ENCODE data around the gene CHSY1.

Gene CHSY1

DNA sequence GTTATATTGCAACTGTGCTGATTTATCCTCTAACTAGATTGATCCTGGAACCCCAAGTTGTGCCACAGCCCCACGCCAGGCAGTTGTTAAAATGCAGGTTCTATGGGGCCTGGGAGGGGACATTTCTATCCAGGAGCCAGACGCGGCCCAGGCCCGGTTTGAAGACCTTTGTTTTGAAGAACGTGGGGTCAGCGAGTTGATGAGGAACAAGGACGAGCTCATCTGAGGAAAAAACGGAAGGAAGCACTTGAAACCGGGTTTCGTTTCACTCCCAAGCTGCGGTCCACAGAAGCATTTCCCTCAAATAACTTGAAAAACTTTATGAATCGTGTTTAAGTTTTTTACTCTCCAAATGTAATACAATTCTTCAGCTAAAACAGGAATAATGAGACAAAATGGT is 76.4 kb downstream of the CHSY1 start:
- H3K9me3 ChIP-seq (ENCODE audit: insufficient read depth, low read length): no peaks in the 10 kb centered on the region
- H3K4me1 ChIP-seq (ENCODE audit: low read length): peaks cover 5% of the 10 kb centered on the region; the same call in 1 of the 2 replicates
- peaks cover 5% of the 10 kb centered on the region; the same call in 1 of the 2 replicates for H4K20me1 ChIP-seq (ENCODE audit: insufficient read depth, low read length)
- no peaks in the 10 kb centered on the region for H3K27me3 ChIP-seq (ENCODE audit: low read depth, low read length)
- no peak overlapping the region for H3K4me2 ChIP-seq (ENCODE audit: low read length)
- H3K4me3 ChIP-seq (ENCODE audit: low read length): no peak overlapping the region
- H3K27ac ChIP-seq (ENCODE audit: low read length): no peak overlapping the region
- no peak overlapping the region for H3K9ac ChIP-seq (ENCODE audit: low read length)
- H3K36me3 ChIP-seq (replicated peaks; ENCODE audit: low read depth, low read length): peaks cover 9% of the 10 kb centered on the region
- H3K79me2 ChIP-seq (ENCODE audit: low read length): no peaks in the 10 kb centered on the region
- H2AFZ ChIP-seq (ENCODE audit: low read depth, low read length): no peak overlapping the region
- TF ChIP-seq, protein P1, sequence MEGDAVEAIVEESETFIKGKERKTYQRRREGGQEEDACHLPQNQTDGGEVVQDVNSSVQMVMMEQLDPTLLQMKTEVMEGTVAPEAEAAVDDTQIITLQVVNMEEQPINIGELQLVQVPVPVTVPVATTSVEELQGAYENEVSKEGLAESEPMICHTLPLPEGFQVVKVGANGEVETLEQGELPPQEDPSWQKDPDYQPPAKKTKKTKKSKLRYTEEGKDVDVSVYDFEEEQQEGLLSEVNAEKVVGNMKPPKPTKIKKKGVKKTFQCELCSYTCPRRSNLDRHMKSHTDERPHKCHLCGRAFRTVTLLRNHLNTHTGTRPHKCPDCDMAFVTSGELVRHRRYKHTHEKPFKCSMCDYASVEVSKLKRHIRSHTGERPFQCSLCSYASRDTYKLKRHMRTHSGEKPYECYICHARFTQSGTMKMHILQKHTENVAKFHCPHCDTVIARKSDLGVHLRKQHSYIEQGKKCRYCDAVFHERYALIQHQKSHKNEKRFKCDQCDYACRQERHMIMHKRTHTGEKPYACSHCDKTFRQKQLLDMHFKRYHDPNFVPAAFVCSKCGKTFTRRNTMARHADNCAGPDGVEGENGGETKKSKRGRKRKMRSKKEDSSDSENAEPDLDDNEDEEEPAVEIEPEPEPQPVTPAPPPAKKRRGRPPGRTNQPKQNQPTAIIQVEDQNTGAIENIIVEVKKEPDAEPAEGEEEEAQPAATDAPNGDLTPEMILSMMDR (IDR thresholded peaks at IDR 0.05; ENCODE audit: low read depth, low read length): no peak
- no peak for TF ChIP-seq EZH2phosphoT487 (IDR thresholded peaks at IDR 0.05; ENCODE audit: low read depth)

- Histone ChIP-seq H3K4me3 (ENCODE audit: low read length) (no peak overlapping the region), H3K9me3 (ENCODE audit: insufficient read depth, low read length) (no peaks in the 10 kb centered on the region), H3K9ac (ENCODE audit: low read length) (no peak overlapping the region), H3K4me1 (ENCODE audit: low read length) (peaks cover 5% of the 10 kb centered on the region; the same call in 1 of the 2 replicates), H3K4me2 (ENCODE audit: low read length) (no peak overlapping the region), H3K27ac (ENCODE audit: low read length) (no peak overlapping the region), H4K20me1 (ENCODE audit: insufficient read depth, low read length) (0 out of 2 replicates have a peak, but pooled peaks cover 5% of the 10 kb centered on the region), H2AFZ (ENCODE audit: low read depth, low read length) (no peak overlapping the region), H3K36me3 (replicated peaks; ENCODE audit: low read depth, low read length) (peaks cover 9% of the 10 kb centered on the region), H3K79me2 (ENCODE audit: low read length) (no peaks in the 10 kb centered on the region), H3K27me3 (ENCODE audit: low read depth, low read length) (no peaks in the 10 kb centered on the region)
- TF ChIP-seq, protein P1 (IDR thresholded peaks at IDR 0.05; ENCODE audit: low read depth, low read length): no peak
- no peak for TF ChIP-seq EZH2phosphoT487 (IDR thresholded peaks at IDR 0.05; ENCODE audit: low read depth)
These were observed 77.5 kb downstream of the CHSY1 start for GRCh38 chr15:101174152-101174920.

DNA sequence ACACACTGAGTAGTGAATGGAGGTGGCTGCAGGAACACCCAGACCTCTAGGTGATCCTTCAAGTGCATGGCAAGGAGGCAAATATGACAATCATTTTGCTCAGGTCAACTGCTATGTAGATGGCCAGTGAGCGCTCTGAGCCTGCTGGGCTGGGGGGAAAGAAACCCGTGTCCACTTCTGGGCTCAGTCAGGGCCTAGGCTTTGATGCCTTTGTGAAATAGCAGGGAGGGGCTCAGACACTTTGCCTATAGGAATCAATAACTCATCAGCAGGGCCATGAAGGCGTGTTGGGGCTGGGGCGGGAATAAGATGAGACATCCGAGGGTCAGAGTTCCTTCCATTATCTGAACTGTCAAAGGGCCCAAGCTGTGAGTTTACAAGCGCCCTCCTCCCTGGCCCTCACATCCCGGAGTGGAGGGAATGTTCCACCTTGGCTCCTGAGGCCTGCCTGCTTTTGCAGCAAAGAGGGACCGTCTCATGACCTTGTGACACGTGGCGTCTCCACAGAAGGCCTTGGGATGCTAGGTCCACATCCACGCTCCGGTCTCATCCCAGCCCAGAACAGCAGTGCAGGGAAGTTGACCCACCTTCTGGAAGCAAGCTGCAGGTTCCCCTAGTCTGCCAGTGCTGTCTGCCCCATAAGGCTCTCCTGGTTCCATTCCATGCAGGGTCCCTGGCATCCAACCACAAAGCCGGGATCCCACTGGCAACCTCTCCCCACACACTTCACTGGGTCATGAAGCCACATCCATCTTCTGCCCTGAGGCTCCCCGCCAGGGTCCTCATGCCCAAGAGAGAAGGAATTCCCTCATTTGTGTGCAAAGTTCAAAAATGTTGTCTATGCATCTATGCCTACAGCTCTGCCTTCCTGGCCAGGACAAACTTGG is 78.4 kb downstream of the CHSY1 start:
- H3K4me3 ChIP-seq (ENCODE audit: low read length): no peak overlapping the region
- no peaks in the 10 kb centered on the region for H3K27me3 ChIP-seq (ENCODE audit: low read depth, low read length)
- H3K36me3 ChIP-seq (replicated peaks; ENCODE audit: low read depth, low read length): peaks cover 9% of the 10 kb centered on the region
- H3K27ac ChIP-seq (ENCODE audit: low read length): no peak overlapping the region
- H3K4me1 ChIP-seq (ENCODE audit: low read length): peaks cover 5% of the 10 kb centered on the region; the same call in 1 of the 2 replicates
- no peaks in the 10 kb centered on the region for H3K79me2 ChIP-seq (ENCODE audit: low read length)
- no peak overlapping the region for H2AFZ ChIP-seq (ENCODE audit: low read depth, low read length)
- H3K4me2 ChIP-seq (ENCODE audit: low read length): no peak overlapping the region
- TF ChIP-seq EZH2phosphoT487 (IDR thresholded peaks at IDR 0.05; ENCODE audit: low read depth): no peak
- TF ChIP-seq, protein P1 (IDR thresholded peaks at IDR 0.05; ENCODE audit: low read depth, low read length): no peak
- H3K9ac ChIP-seq (ENCODE audit: low read length): no peak overlapping the region
- no peaks in the 10 kb centered on the region for H3K9me3 ChIP-seq (ENCODE audit: insufficient read depth, low read length)
- H4K20me1 ChIP-seq (ENCODE audit: insufficient read depth, low read length): peaks cover 7% of the 10 kb centered on the region; the same call in 1 of the 2 replicates
